Hepatocyte (in vitro differentiated cells): Measurements from ENCODE around the gene MAPK8. TPM values are rescaled to one million over a fixed set of nuclear protein-coding genes. Genes with fewer than 3 reads are reported as not detected.

ENCODE experiments used
- DNase-seq: peaks from one replicate; pipeline ENCODE4 v3.0.0-alpha.2; 2016; ENCODE audit warnings: low spot score
- H2AFZ ChIP-seq: fragments of 200-600 bp; sonication (generic); 2 replicates; pipeline ENCODE4 v1.6.0; 2016; ENCODE audit warnings: antibody characterized with exemption, mild to moderate bottlenecking
- H3K27ac ChIP-seq: fragments of 200-600 bp; sonication (generic); 2 replicates; pipeline ENCODE4 v1.5.1; 2016; ENCODE audit warnings: mild to moderate bottlenecking
- H3K27me3 ChIP-seq: fragments of 200-600 bp; sonication (generic); 2 replicates; pipeline ENCODE4 v1.6.1; 2016
- H3K36me3 ChIP-seq: fragments of 200-600 bp; sonication (generic); replicated peaks from 2 replicates; pipeline ENCODE4 v1.5.1; 2016; ENCODE audit warnings: low read depth; ENCODE audit not compliant: insufficient read depth
- H3K4me1 ChIP-seq: fragments of 200-600 bp; sonication (generic); 2 replicates; pipeline ENCODE4 v1.5.1; 2016; ENCODE audit warnings: mild to moderate bottlenecking, moderate library complexity; ENCODE audit not compliant: insufficient read depth
- H3K4me2 ChIP-seq: fragments of 200-600 bp; sonication (generic); 2 replicates; pipeline ENCODE4 v1.6.0; 2016
- H3K4me3 ChIP-seq: fragments of 200-600 bp; sonication (generic); 2 replicates; pipeline ENCODE4 v1.5.1; 2016; ENCODE audit warnings: mild to moderate bottlenecking
- H3K79me2 ChIP-seq: fragments of 200-600 bp; sonication (generic); 2 replicates; pipeline ENCODE4 v1.6.0; 2017; ENCODE audit warnings: mild to moderate bottlenecking
- H3K9me2 ChIP-seq: fragments of 200-600 bp; sonication (generic); replicated peaks from 2 replicates; pipeline ENCODE4 v1.6.0; 2017; ENCODE audit warnings: mild to moderate bottlenecking; ENCODE audit not compliant: insufficient read depth
- H3K9me3 ChIP-seq: fragments of 200-600 bp; sonication (generic); 2 replicates; pipeline ENCODE4 v1.5.1; 2016; ENCODE audit warnings: low read depth, mild to moderate bottlenecking
- H4K20me1 ChIP-seq: fragments of 200-600 bp; sonication (generic); 2 replicates; pipeline ENCODE4 v1.6.0; 2016; ENCODE audit warnings: mild to moderate bottlenecking; ENCODE audit not compliant: insufficient read depth, poor library complexity, severe bottlenecking
- CTCF ChIP-seq: fragments of 200-600 bp; sonication (generic); IDR thresholded peaks from 2 replicates; pipeline ENCODE4 v1.5.1; 2016; ENCODE audit warnings: antibody characterized with exemption, mild to moderate bottlenecking; ENCODE audit not compliant: poor library complexity
- EZH2 ChIP-seq: fragments of 200-600 bp; sonication (generic); IDR thresholded peaks from 2 replicates; pipeline ENCODE4 v1.6.1; 2016; ENCODE audit warnings: antibody characterized with exemption, mild to moderate bottlenecking, borderline replicate concordance
- EZH2phosphoT487 ChIP-seq: fragments of 200-600 bp; sonication (generic); IDR thresholded peaks from one replicate; pipeline ENCODE4 v1.6.1; 2018; ENCODE audit warnings: antibody characterized with exemption, mild to moderate bottlenecking, low read depth, moderate library complexity; ENCODE audit not compliant: unreplicated experiment, severe bottlenecking
- WGBS: methylation state at CpG from one replicate; pipeline ENCODE4 v1.1.6; 2016; ENCODE audit warnings: low lambda C conversion rate; ENCODE audit errors: missing lambda C conversion rate; 5-methylcytosine and 5-hydroxymethylcytosine counted together
- polyA plus RNA-seq: library from polyadenylated mRNA; unstranded; fragments of >200 nt; fragmentation: Nextera tagmentation; extraction: Ambion mirVana; gene quantifications from 2 replicates; pipeline ENCODE4 v1.2.1, GENCODE V29; 2016
- total RNA-seq: library from RNA; depleted of rRNA; stranded (reverse); fragments of >200 nt; gene quantifications from 2 replicates; pipeline ENCODE4 v1.2.3, GENCODE V29; 2014

The MAPK8 gene
- total and polyA plus RNA-seq, 2 experiments from 2014 or later = 20.9 to 73.2 TPM

GRCh38 chr10:48400129-48400849, 93.8 kb downstream of the MAPK8 start:
- Histone ChIP-seq H3K79me2 (peaks cover 50% of the 10 kb centered on the region), H3K27ac (peak overlapping the region; percentile 53), H3K9me3 (no peaks in the 10 kb centered on the region), H3K27me3 (no peaks in the 10 kb centered on the region), H3K9me2 (no peaks in the 10 kb centered on the region), H4K20me1 (peaks cover 9% of the 10 kb centered on the region), H3K4me3 (no peak overlapping the region), H3K4me2 (no peak overlapping the region), H2AFZ (no peak overlapping the region), H3K36me3 (no peaks in the 10 kb centered on the region), H3K4me1 (peaks cover 23% of the 10 kb centered on the region)
- no peak for DNase-seq
- 67% methylated on average over 3 of the region's 3 CpGs for WGBS
- TF ChIP-seq EZH2phosphoT487 = no peak
- no peak for TF ChIP-seq EZH2
- no peak for TF ChIP-seq CTCF

GRCh38 chr10:48400850-48401220, 94.4 kb downstream of the MAPK8 start:
- H3K36me3 ChIP-seq = no peaks in the 10 kb centered on the region
- no peak for DNase-seq
- no peaks in the 10 kb centered on the region for H3K27me3 ChIP-seq
- WGBS = 80% methylated on average over 1 of the region's 1 CpG
- H3K4me2 ChIP-seq = no peak overlapping the region
- H3K9me2 ChIP-seq = no peaks in the 10 kb centered on the region
- H3K4me3 ChIP-seq = no peak overlapping the region
- H4K20me1 ChIP-seq = peaks cover 9% of the 10 kb centered on the region
- H2AFZ ChIP-seq = no peak overlapping the region
- H3K4me1 ChIP-seq = peaks cover 23% of the 10 kb centered on the region
- no peak for TF ChIP-seq EZH2
- no peak for TF ChIP-seq CTCF
- no peak for TF ChIP-seq EZH2phosphoT487
- no peaks in the 10 kb centered on the region for H3K9me3 ChIP-seq
- peak overlapping the region; percentile 26 for H3K27ac ChIP-seq
- H3K79me2 ChIP-seq = peaks cover 44% of the 10 kb centered on the region

GRCh38 chr10:48404646-48405045, 98.2 kb downstream of the MAPK8 start:
- WGBS = 81% methylated on average over 4 of the region's 4 CpGs
- peak; percentile 21 for DNase-seq
- Histone ChIP-seq H3K36me3 (no peaks in the 10 kb centered on the region), H4K20me1 (peaks cover 2% of the 10 kb centered on the region), H3K79me2 (peaks cover 16% of the 10 kb centered on the region), H3K4me3 (no peak overlapping the region), H3K4me1 (peaks cover 13% of the 10 kb centered on the region), H3K4me2 (no peak overlapping the region), H3K9me3 (no peaks in the 10 kb centered on the region), H3K9me2 (no peaks in the 10 kb centered on the region), H2AFZ (no peak overlapping the region), H3K27ac (no peak overlapping the region), H3K27me3 (no peaks in the 10 kb centered on the region)
- TF ChIP-seq EZH2phosphoT487 = no peak
- TF ChIP-seq CTCF = no peak
- TF ChIP-seq EZH2 = no peak
